ENCODE measurements around the gene GK.

GRCh38 chrX:30712214-30712613 is 59.0 kb downstream of the GK start:
- TF ChIP-seq, protein P1, sequence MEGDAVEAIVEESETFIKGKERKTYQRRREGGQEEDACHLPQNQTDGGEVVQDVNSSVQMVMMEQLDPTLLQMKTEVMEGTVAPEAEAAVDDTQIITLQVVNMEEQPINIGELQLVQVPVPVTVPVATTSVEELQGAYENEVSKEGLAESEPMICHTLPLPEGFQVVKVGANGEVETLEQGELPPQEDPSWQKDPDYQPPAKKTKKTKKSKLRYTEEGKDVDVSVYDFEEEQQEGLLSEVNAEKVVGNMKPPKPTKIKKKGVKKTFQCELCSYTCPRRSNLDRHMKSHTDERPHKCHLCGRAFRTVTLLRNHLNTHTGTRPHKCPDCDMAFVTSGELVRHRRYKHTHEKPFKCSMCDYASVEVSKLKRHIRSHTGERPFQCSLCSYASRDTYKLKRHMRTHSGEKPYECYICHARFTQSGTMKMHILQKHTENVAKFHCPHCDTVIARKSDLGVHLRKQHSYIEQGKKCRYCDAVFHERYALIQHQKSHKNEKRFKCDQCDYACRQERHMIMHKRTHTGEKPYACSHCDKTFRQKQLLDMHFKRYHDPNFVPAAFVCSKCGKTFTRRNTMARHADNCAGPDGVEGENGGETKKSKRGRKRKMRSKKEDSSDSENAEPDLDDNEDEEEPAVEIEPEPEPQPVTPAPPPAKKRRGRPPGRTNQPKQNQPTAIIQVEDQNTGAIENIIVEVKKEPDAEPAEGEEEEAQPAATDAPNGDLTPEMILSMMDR (conservative IDR thresholded peaks at IDR 0.05): no peak
- TF ChIP-seq ZFX (IDR thresholded peaks at IDR 0.05): no peak
